T-helper 1 cell treated with Interleukin-12 subunit alpha and Interleukin-12 subunit beta and Interleukin-4 antibody, amounts not matched to agents 30 ng/mL and 1 ng/mL, for 36 hours (primary cell): Measurements from ENCODE around the gene PDP2. TPM values are rescaled to one million over a fixed set of nuclear protein-coding genes. Genes with fewer than 3 reads are reported as not detected.
"Not testable (repeated sequence)": the region's sequence is repeated elsewhere in the genome, so short reads cannot be mapped to it uniquely, and the experiment has no call there.

Experiments
- intact Hi-C: fragments of 100-400 bp; cut with micrococcal nuclease; formaldehyde crosslinking; loops from one replicate; pipeline ENCODE4 v1.15.1; 2024
- total RNA-seq: library from RNA; stranded (reverse); gene quantifications from 2 replicates; pipeline ENCODE4 v1.2.3, GENCODE V29; 2022

Gene PDP2
- total RNA-seq, 1 donor from 2014 or later: 30.8 TPM

GRCh38 chr16:66882702-66883101 is 2.4 kb downstream of the PDP2 start:
- intact Hi-C loops: loop anchor here (5.0 kb wide), 2 partner anchors 300 to 365 kb away; partner anchors contain the start of genes FHOD1, MATCAP1 and SLC9A5

- intact Hi-C loops: no loop called here
Measured at GRCh38 chr16:66885491-66885890, 5.2 kb downstream of the PDP2 start.

- intact Hi-C loops: no loop called here
Measured at GRCh38 chr16:66886321-66886720, 6.0 kb downstream of the PDP2 start.

GRCh38 chr16:66886914-66887313 is 6.6 kb downstream of the PDP2 start:
- intact Hi-C loops: no loop called here

GRCh38 chr16:66888647-66889615 is 8.6 kb downstream of the PDP2 start:
- intact Hi-C loops: no loop called here

GRCh38 chr16:66889622-66890021 is 9.3 kb downstream of the PDP2 start:
- intact Hi-C loops: no loop called here

- intact Hi-C loops: no loop called here
Measured at GRCh38 chr16:66890799-66891198, 10.5 kb downstream of the PDP2 start.

GRCh38 chr16:66891360-66891759 is 11.0 kb downstream of the PDP2 start:
- intact Hi-C loops: no loop called here

GRCh38 chr16:66891797-66892196 is 11.5 kb downstream of the PDP2 start:
- intact Hi-C loops: no loop called here

GRCh38 chr16:66894055-66894454 is 13.7 kb downstream of the PDP2 start:
- intact Hi-C loops: no loop called here

GRCh38 chr16:66894948-66895688 is 14.8 kb downstream of the PDP2 start:
- intact Hi-C loops: loop anchor here (1.0 kb wide), 3 partner anchors 33 to 59 kb away; no protein-coding TSS in a partner anchor

GRCh38 chr16:66895689-66895979 is 15.3 kb downstream of the PDP2 start:
- intact Hi-C loops: loop anchor here (1.0 kb wide), 3 partner anchors 33 to 59 kb away; no protein-coding TSS in a partner anchor

- intact Hi-C loops: loop anchor here (1.0 kb wide), 3 partner anchors 32 to 58 kb away; no protein-coding TSS in a partner anchor
Measured at GRCh38 chr16:66895999-66896398, 15.7 kb downstream of the PDP2 start.

- intact Hi-C loops: not testable (repeated sequence)
Measured at GRCh38 chr16:66896682-66897081, 16.4 kb downstream of the PDP2 start.

- intact Hi-C loops: no loop called here
Measured at GRCh38 chr16:66898207-66898606, 17.9 kb downstream of the PDP2 start.

GRCh38 chr16:66898933-66899309 is 18.6 kb downstream of the PDP2 start:
- intact Hi-C loops: no loop called here

- intact Hi-C loops: no loop called here
Measured at GRCh38 chr16:66899310-66899944, 19.1 kb downstream of the PDP2 start.

GRCh38 chr16:66899945-66900710 is 19.8 kb downstream of the PDP2 start:
- intact Hi-C loops: no loop called here

GRCh38 chr16:66900721-66901441 is 20.6 kb downstream of the PDP2 start:
- intact Hi-C loops: no loop called here

GRCh38 chr16:66901626-66902025 is 21.3 kb downstream of the PDP2 start:
- intact Hi-C loops: no loop called here
